ENCODE results near the gene SMARCC2.

Gene SMARCC2

DNA sequence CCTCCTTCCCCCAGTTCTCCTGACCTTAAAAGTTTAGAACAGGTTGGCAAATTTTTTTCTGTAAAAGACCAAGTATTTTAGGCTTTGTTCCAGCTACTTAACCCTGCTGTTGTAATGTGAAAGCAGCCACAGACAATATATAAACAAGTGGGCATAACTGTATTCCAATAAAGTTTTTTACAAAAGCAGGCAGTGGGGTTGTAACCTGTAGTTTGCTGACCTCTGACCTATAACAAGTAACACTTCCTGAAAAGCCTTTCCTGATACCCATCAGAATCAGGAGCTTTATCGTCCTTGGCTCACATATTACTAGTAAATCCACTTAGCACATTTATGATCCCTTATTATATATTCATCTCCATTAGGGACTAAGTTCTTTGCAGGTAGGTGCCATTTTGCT, 13.1 kb upstream of the SMARCC2 start (continued):
- TF ChIP-seq KLF10 (tag by site-specific recombination; IDR thresholded peaks at IDR 0.05) (no peak), ZBTB21 (tag by site-specific recombination; IDR thresholded peaks at IDR 0.05) (no peak), ZNF362 (tag by site-specific recombination; IDR thresholded peaks at IDR 0.05) (no peak), ZNF16 (tag by site-specific recombination; IDR thresholded peaks at IDR 0.05; ENCODE audit: low read depth) (no peak), ZNF433 (tag by site-specific recombination; IDR thresholded peaks at IDR 0.05; ENCODE audit: low read depth) (no peak), ZNF76 (tag by site-specific recombination; IDR thresholded peaks at IDR 0.05; ENCODE audit: borderline replicate concordance, low read depth) (no peak), ZNF138 (tag by site-specific recombination; IDR thresholded peaks at IDR 0.05; ENCODE audit: borderline replicate concordance) (no peak), ZNF521 (tag by site-specific recombination; IDR thresholded peaks at IDR 0.05) (no peak), PRDM2 (tag by site-specific recombination; IDR thresholded peaks at IDR 0.05; ENCODE audit: borderline replicate concordance) (no peak), ZNF302 (tag by site-specific recombination; IDR thresholded peaks at IDR 0.05; ENCODE audit: low read depth) (no peak), ZIC2 (tag by site-specific recombination; IDR thresholded peaks at IDR 0.05) (no peak), ZNF404 (tag by site-specific recombination; IDR thresholded peaks at IDR 0.05) (no peak), SALL2 (tag by site-specific recombination; IDR thresholded peaks at IDR 0.05; ENCODE audit: borderline replicate concordance) (no peak), ZNF366 (tag by site-specific recombination; conservative IDR thresholded peaks at IDR 0.05) (no peak), ZFP37 (tag by site-specific recombination; IDR thresholded peaks at IDR 0.05) (no peak), ZNF747 (tag by site-specific recombination; IDR thresholded peaks at IDR 0.05) (no peak), ZNF335 (tag by site-specific recombination; conservative IDR thresholded peaks at IDR 0.05) (0 out of 2 replicates have a peak, but pooled peaks have one; percentile 32), ZNF202 (tag by site-specific recombination; IDR thresholded peaks at IDR 0.05; ENCODE audit: borderline replicate concordance) (no peak), PRDM10 (tag by site-specific recombination; IDR thresholded peaks at IDR 0.05) (no peak), PRDM4 (tag by site-specific recombination; IDR thresholded peaks at IDR 0.05) (no peak), ZNF501 (tag by site-specific recombination; IDR thresholded peaks at IDR 0.05) (no peak), PRDM6 (tag by site-specific recombination; IDR thresholded peaks at IDR 0.05) (0 out of 2 replicates have a peak, but pooled peaks have one; percentile 20), BCL11B (tag by site-specific recombination; IDR thresholded peaks at IDR 0.05; ENCODE audit: low read depth) (no peak)
- TF ChIP-seq, protein P1, sequence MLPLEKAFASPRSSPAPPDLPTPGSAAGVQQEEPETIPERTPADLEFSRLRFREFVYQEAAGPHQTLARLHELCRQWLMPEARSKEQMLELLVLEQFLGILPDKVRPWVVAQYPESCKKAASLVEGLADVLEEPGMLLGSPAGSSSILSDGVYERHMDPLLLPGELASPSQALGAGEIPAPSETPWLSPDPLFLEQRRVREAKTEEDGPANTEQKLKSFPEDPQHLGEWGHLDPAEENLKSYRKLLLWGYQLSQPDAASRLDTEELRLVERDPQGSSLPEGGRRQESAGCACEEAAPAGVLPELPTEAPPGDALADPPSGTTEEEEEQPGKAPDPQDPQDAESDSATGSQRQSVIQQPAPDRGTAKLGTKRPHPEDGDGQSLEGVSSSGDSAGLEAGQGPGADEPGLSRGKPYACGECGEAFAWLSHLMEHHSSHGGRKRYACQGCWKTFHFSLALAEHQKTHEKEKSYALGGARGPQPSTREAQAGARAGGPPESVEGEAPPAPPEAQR (tag by site-specific recombination; IDR thresholded peaks at IDR 0.05): no peak

All from HEK293 (cell line).